ENCODE results near the gene RHOD. TPM values are rescaled to one million over a fixed set of nuclear protein-coding genes. Genes with fewer than 3 reads are reported as not detected.

The RHOD gene
- total RNA-seq, 1 experiment from 2014 or later: 24.7 TPM

GRCh38 chr11:67027943-67028542 lies 28.6 kb upstream of the RHOD start:
- peaks cover 12% of the 10 kb centered on the region for H3K27me3 Mint-ChIP-seq (ENCODE audit: unreplicated experiment)
- H3K4me3 Mint-ChIP-seq (ENCODE audit: low read depth, unreplicated experiment): no peak overlapping the region
- peaks cover 46% of the 10 kb centered on the region for H3K4me1 Mint-ChIP-seq (ENCODE audit: low read depth, unreplicated experiment)
- intact Hi-C loops (cut with micrococcal nuclease; ENCODE audit: unreplicated experiment): no loop called here
- TF ChIP-seq, protein P1, sequence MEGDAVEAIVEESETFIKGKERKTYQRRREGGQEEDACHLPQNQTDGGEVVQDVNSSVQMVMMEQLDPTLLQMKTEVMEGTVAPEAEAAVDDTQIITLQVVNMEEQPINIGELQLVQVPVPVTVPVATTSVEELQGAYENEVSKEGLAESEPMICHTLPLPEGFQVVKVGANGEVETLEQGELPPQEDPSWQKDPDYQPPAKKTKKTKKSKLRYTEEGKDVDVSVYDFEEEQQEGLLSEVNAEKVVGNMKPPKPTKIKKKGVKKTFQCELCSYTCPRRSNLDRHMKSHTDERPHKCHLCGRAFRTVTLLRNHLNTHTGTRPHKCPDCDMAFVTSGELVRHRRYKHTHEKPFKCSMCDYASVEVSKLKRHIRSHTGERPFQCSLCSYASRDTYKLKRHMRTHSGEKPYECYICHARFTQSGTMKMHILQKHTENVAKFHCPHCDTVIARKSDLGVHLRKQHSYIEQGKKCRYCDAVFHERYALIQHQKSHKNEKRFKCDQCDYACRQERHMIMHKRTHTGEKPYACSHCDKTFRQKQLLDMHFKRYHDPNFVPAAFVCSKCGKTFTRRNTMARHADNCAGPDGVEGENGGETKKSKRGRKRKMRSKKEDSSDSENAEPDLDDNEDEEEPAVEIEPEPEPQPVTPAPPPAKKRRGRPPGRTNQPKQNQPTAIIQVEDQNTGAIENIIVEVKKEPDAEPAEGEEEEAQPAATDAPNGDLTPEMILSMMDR (IDR thresholded peaks at IDR 0.05; ENCODE audit: unreplicated experiment): no peak
- H3K36me3 Mint-ChIP-seq (ENCODE audit: insufficient read depth, unreplicated experiment): peaks cover 6% of the 10 kb centered on the region
- CTCF ChIA-PET: interaction anchor here (0.6 to 2.0 kb wide), 5 partner anchors 12 to 137 kb away, joined by 3 to 5 read pairs (median 4); no protein-coding TSS in a partner anchor
- no TSS peak for BruUV-seq (replicated peaks)
- no peaks in the 10 kb centered on the region for H3K9me3 Mint-ChIP-seq (ENCODE audit: low read depth, unreplicated experiment)
- no peak overlapping the region for H3K27ac Mint-ChIP-seq (ENCODE audit: unreplicated experiment)
- no peak for DNase-seq

DNA sequence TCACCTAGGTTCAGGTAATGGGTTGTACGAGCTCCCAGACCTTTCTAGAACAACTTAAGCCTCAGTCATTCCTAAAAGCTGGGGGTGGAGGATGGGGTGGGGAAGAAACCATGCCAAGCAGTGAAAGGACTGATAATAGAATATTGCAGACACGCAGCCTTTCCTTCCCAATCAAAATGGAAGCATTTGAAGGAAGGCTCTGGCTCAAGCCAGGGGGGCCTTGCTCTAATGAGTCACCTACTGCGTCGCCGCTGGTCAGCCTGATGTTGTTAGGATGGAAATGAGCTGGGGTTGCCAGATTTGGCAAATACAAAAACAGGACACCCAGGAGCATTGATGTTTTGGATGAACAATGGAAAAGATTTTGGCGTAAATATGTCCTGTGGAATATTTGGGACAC lies 27.5 kb upstream of the RHOD start:
- CTCF ChIA-PET: no interaction called here
- intact Hi-C loops (cut with micrococcal nuclease; ENCODE audit: unreplicated experiment): no loop called here
- no peaks in the 10 kb centered on the region for H3K9me3 Mint-ChIP-seq (ENCODE audit: low read depth, unreplicated experiment)
- no peak overlapping the region for H3K27ac Mint-ChIP-seq (ENCODE audit: unreplicated experiment)
- TF ChIP-seq, protein P1 (IDR thresholded peaks at IDR 0.05; ENCODE audit: unreplicated experiment): no peak
- BruUV-seq (replicated peaks): no TSS peak
- peaks cover 57% of the 10 kb centered on the region for H3K4me1 Mint-ChIP-seq (ENCODE audit: low read depth, unreplicated experiment)
- no peaks in the 10 kb centered on the region for H3K36me3 Mint-ChIP-seq (ENCODE audit: insufficient read depth, unreplicated experiment)
- H3K27me3 Mint-ChIP-seq (ENCODE audit: unreplicated experiment): peaks cover 1% of the 10 kb centered on the region
- no peak for DNase-seq
- H3K4me3 Mint-ChIP-seq (ENCODE audit: low read depth, unreplicated experiment): no peak overlapping the region

GRCh38 chr11:67030976-67031375 lies 25.7 kb upstream of the RHOD start:
- Mint-ChIP-seq H3K36me3 (ENCODE audit: insufficient read depth, unreplicated experiment) (no peaks in the 10 kb centered on the region), H3K27ac (ENCODE audit: unreplicated experiment) (no peak overlapping the region), H3K4me1 (ENCODE audit: low read depth, unreplicated experiment) (peaks cover 43% of the 10 kb centered on the region), H3K27me3 (ENCODE audit: unreplicated experiment) (no peaks in the 10 kb centered on the region), H3K4me3 (ENCODE audit: low read depth, unreplicated experiment) (no peak overlapping the region), H3K9me3 (ENCODE audit: low read depth, unreplicated experiment) (no peaks in the 10 kb centered on the region)
- intact Hi-C loops (cut with micrococcal nuclease; ENCODE audit: unreplicated experiment): no loop called here
- BruUV-seq (replicated peaks): no TSS peak
- TF ChIP-seq, protein P1 (IDR thresholded peaks at IDR 0.05; ENCODE audit: unreplicated experiment): no peak
- no peak for DNase-seq
- CTCF ChIA-PET: no interaction called here

DNA sequence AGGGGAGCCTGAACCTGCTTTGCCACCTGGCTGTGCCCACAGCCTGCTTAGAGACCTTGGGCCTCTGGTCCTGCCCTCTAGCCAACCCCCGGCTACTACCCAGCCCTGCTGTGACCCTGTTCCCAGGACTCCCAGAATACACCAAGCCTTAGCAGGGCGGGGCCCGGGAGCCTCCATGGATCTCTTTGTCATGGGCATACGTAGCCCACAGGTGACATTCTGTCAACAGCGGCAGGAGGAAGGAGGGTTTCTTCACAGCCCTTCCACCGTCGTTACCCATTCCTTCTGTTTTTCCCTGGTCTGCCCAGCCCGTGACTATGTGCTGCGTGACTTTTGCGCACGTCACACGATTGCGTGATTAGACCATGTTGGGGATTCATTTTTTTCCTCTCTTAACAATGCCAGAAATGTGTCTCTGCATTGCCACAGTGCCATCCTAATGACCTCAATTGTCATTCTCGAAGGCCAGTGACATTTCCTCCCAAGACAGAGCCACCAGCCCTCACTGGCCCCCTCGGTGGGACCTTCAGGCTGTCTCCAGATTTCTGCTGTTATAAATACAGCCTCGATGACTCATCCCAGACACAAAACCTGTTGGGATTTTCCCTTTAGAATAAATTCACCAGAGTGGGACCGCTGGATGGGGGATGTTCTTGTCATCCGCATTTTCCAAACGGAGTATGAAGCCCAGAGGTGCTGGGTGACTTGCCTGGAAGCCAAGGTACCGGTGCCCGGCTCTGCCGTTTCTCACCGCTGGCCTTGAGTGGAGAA lies 24.7 kb upstream of the RHOD start:
- DNase-seq: no peak
- CTCF ChIA-PET: interaction anchor here (1.0 to 1.1 kb wide), 2 partner anchors 10 to 20 kb away, joined by 4 read pairs; no protein-coding TSS in a partner anchor

More for the DNA sequence above, 24.7 kb upstream of the RHOD start:
- Mint-ChIP-seq H3K36me3 (ENCODE audit: insufficient read depth, unreplicated experiment) (no peaks in the 10 kb centered on the region), H3K27ac (ENCODE audit: unreplicated experiment) (no peak overlapping the region), H3K27me3 (ENCODE audit: unreplicated experiment) (no peaks in the 10 kb centered on the region), H3K4me1 (ENCODE audit: low read depth, unreplicated experiment) (peaks cover 43% of the 10 kb centered on the region), H3K4me3 (ENCODE audit: low read depth, unreplicated experiment) (no peak overlapping the region), H3K9me3 (ENCODE audit: low read depth, unreplicated experiment) (no peaks in the 10 kb centered on the region)
- BruUV-seq (replicated peaks): no TSS peak
- TF ChIP-seq, protein P1 (IDR thresholded peaks at IDR 0.05; ENCODE audit: unreplicated experiment): no peak
- intact Hi-C loops (cut with micrococcal nuclease; ENCODE audit: unreplicated experiment): no loop called here

All from Calu3 (cell line).